ENCODE data around the gene ELL. TPM values are rescaled to one million over a fixed set of nuclear protein-coding genes. Genes with fewer than 3 reads are reported as not detected.

ELL gene
- total RNA-seq, 2 experiments from 2014 or later = 46.2 to 46.8 TPM

DNA sequence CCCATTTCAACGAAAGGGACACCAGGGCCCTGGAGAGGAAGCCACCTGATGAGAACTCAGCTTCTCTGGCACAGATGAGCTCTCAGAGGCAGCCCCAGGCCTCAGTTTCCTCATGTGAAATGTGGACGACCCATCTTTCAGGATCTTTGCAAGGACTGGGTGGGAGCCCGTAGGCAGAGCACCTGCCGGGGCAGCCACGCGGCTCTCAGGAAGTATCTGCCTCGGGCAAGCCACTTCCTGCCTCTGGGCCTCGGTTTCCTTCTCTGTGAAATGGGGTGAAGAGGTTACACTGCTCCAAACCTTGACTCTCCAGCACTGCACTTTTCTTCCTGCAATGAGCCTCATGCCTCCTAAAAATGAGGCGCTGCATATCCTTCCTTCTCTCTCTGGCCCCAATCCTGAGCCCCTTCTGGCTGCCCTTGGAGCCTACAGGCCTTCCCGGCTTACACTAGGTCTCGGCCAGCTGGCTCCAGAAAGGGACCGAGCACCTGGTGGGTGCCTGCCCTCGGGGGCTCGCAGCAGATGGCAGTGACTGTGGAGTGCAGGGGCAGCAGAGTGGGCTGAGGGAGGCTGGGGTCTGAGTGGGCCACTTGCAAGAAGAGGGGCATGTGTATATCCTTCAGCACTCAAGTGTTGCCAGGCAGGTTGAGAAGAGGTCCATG lies 99.2 kb downstream of the ELL start:
- H3K4me1 ChIP-seq (ENCODE audit: insufficient read depth, low read length) = peaks cover 92% of the 10 kb centered on the region
- H3K9me3 Mint-ChIP-seq = no peaks in the 10 kb centered on the region
- H3K36me3 ChIP-seq (ENCODE audit: insufficient read depth, low read length) = peaks cover 17% of the 10 kb centered on the region
- POLR2A ChIA-PET = interaction anchor here (0.8 to 9.0 kb wide), 3 partner anchors 121 to 142 kb away, joined by 3 to 97 read pairs (median 5); partner anchors contain the start of genes FKBP8, JUND and KXD1
- peak overlapping the region; percentile 25 for H3K4me3 ChIP-seq (ENCODE audit: low read length)
- no peaks in the 10 kb centered on the region for H3K36me3 Mint-ChIP-seq (ENCODE audit: low read depth)
- H3K27me3 Mint-ChIP-seq = peaks cover 13% of the 10 kb centered on the region
- peaks cover 0 to 10% of the 10 kb centered on the region in 2 experiments for H3K27me3 ChIP-seq (ENCODE audit: control insufficient read depth in 1 of 2, insufficient read depth in 2 of 2, low read length in 2 of 2)
- ATAC-seq (ENCODE audit: poor library complexity) (peak; percentile 14), DNase-seq (peak in 5 of 14 experiments; percentile 29 to 83 (median 61))
- H3K27ac ChIP-seq (ENCODE audit: low read depth in 1 of 2, low read length in 2 of 2) = peak overlapping the region; percentile 10 to 55
- CTCF ChIA-PET = interaction anchor here (1.5 to 1.7 kb wide), 2 partner anchors 33 to 143 kb away, joined by 3 to 4 read pairs; no protein-coding TSS in a partner anchor
- H3K4me3 Mint-ChIP-seq = peak overlapping the region; percentile 74
- peak overlapping the region; percentile 77 for H3K27ac Mint-ChIP-seq
- intact Hi-C loops (cut with DNase I, micrococcal nuclease) = no loop called here
- no peaks in the 10 kb centered on the region for H3K9me3 ChIP-seq (ENCODE audit: control insufficient read depth in 1 of 2, insufficient read depth in 1 of 2, low read length in 2 of 2)
- TF ChIP-seq, protein P1, sequence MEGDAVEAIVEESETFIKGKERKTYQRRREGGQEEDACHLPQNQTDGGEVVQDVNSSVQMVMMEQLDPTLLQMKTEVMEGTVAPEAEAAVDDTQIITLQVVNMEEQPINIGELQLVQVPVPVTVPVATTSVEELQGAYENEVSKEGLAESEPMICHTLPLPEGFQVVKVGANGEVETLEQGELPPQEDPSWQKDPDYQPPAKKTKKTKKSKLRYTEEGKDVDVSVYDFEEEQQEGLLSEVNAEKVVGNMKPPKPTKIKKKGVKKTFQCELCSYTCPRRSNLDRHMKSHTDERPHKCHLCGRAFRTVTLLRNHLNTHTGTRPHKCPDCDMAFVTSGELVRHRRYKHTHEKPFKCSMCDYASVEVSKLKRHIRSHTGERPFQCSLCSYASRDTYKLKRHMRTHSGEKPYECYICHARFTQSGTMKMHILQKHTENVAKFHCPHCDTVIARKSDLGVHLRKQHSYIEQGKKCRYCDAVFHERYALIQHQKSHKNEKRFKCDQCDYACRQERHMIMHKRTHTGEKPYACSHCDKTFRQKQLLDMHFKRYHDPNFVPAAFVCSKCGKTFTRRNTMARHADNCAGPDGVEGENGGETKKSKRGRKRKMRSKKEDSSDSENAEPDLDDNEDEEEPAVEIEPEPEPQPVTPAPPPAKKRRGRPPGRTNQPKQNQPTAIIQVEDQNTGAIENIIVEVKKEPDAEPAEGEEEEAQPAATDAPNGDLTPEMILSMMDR (IDR thresholded peaks at IDR 0.05) = no peak
- peaks cover 70% of the 10 kb centered on the region for H3K4me1 Mint-ChIP-seq (ENCODE audit: low read depth)

DNA sequence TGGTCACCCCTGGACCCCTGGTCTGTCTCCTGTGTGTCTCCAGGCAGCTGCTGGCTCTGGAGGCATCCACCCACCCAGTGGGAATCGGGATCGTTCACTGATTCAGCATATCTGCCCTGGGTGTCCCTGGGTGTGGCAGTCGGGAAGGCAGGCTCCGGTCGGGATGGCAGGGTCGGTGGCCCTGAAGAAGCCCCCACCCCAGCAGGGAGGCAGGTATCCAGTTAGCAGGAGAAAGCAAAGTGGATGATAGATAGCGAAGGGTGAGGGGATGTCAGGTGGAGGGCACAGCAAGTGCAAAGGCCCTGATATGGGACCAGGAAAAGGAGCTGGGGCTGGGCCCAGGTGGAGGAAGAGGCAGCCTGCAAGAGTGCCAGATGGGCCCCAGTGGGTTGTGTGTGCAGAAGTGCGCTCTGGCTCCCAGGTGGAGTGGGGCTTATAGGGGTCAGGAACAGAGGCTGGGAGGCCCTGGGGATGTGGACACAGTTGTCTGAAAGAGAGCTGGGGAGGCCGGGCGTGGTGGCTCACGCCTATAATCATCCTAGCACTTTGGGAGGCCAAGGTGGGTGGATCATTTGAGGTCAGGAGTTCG lies 100.4 kb downstream of the ELL start:
- Histone ChIP-seq H3K36me3 (ENCODE audit: insufficient read depth, low read length) (peaks cover 9% of the 10 kb centered on the region), H3K9me3 (ENCODE audit: control insufficient read depth in 1 of 2, insufficient read depth in 1 of 2, low read length in 2 of 2) (no peaks in the 10 kb centered on the region), H3K4me3 (ENCODE audit: low read length) (peak overlapping the region; percentile 77), H3K27me3 (ENCODE audit: control insufficient read depth in 1 of 2, insufficient read depth in 2 of 2, low read length in 2 of 2) (peaks cover 5 to 20% of the 10 kb centered on the region in 2 experiments), H3K4me1 (ENCODE audit: insufficient read depth, low read length) (peaks cover 93% of the 10 kb centered on the region), H3K27ac (ENCODE audit: low read depth in 1 of 2, low read length in 2 of 2) (peak overlapping the region; percentile 32 to 43)
- peaks cover 79% of the 10 kb centered on the region for H3K4me1 Mint-ChIP-seq (ENCODE audit: low read depth)
- DNase-seq = peak in 1 of 14 experiments; percentile 38
- ChIA-PET POLR2A (interaction anchor here (0.6 to 9.0 kb wide), 6 partner anchors 14 to 1076 kb away, joined by 3 to 97 read pairs (median 4); partner anchors contain the start of genes IL12RB1, JUND and KXD1), CTCF (interaction anchor here (1.4 to 1.7 kb wide), 3 partner anchors 32 to 168 kb away, joined by 3 to 4 read pairs (median 3); partner anchors contain the start of gene REX1BD)
- H3K9me3 Mint-ChIP-seq = no peaks in the 10 kb centered on the region
- peaks cover 20% of the 10 kb centered on the region for H3K27me3 Mint-ChIP-seq
- no peak for ATAC-seq (ENCODE audit: poor library complexity)
- H3K36me3 Mint-ChIP-seq (ENCODE audit: low read depth) = no peaks in the 10 kb centered on the region
- TF ChIP-seq, protein P1 (IDR thresholded peaks at IDR 0.05) = no peak
- intact Hi-C loops (cut with DNase I, micrococcal nuclease) = no loop called here
- H3K4me3 Mint-ChIP-seq = peak overlapping the region; percentile 77
- H3K27ac Mint-ChIP-seq = peak overlapping the region; percentile 81

DNA sequence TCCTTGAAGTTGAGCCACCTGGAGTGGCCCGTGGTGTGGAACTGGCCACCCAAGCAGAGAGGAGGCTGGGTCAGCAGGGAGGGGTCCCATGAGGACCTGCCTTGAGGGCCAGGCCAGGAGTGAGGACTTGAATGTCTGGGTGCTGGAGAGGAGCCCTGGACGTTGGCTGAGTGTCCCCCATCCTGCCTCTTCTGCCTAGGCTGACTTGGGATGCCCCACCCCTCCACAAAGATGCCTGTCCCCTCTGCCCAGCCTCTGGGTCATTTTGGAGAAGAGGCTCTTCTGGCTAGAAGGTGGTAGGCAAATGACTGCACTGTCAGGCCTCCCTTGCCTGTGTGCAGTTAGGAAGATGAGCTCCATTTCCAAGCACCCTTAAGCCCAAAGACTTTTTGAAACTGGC lies 100.9 kb downstream of the ELL start:
- Mint-ChIP-seq H3K4me1 (ENCODE audit: low read depth) (peaks cover 82% of the 10 kb centered on the region), H3K27ac (peak overlapping the region; percentile 81), H3K36me3 (ENCODE audit: low read depth) (no peaks in the 10 kb centered on the region), H3K4me3 (peak overlapping the region; percentile 89), H3K27me3 (peaks cover 25% of the 10 kb centered on the region), H3K9me3 (no peaks in the 10 kb centered on the region)
- ATAC-seq (ENCODE audit: poor library complexity) = no peak
- Histone ChIP-seq H3K4me1 (ENCODE audit: insufficient read depth, low read length) (peaks cover 93% of the 10 kb centered on the region), H3K27ac (ENCODE audit: low read depth in 1 of 2, low read length in 2 of 2) (peak overlapping the region; percentile 32 to 52), H3K27me3 (ENCODE audit: control insufficient read depth in 1 of 2, insufficient read depth in 2 of 2, low read length in 2 of 2) (peaks cover 7 to 25% of the 10 kb centered on the region in 2 experiments), H3K9me3 (ENCODE audit: control insufficient read depth in 1 of 2, insufficient read depth in 1 of 2, low read length in 2 of 2) (no peaks in the 10 kb centered on the region), H3K36me3 (ENCODE audit: insufficient read depth, low read length) (peaks cover 9% of the 10 kb centered on the region), H3K4me3 (ENCODE audit: low read length) (peak overlapping the region; percentile 77)
- ChIA-PET POLR2A (interaction anchor here (0.6 to 9.0 kb wide), 3 partner anchors 14 to 334 kb away, joined by 3 to 97 read pairs (median 20); partner anchors contain the start of genes IL12RB1 and JUND), CTCF (interaction anchor here (1.4 to 5.7 kb wide), 2 partner anchors 33 to 168 kb away, joined by 3 to 32 read pairs; partner anchors contain the start of gene REX1BD)
- intact Hi-C loops (cut with DNase I, micrococcal nuclease) = no loop called here
- TF ChIP-seq, protein P1 (IDR thresholded peaks at IDR 0.05) = no peak
- peak in 1 of 14 experiments; percentile 47 for DNase-seq

Data from CD4-positive, alpha-beta T cell (primary cell).